Central memory CD4-positive, alpha-beta T cell (primary cell): ENCODE results near the gene HERPUD1.
"Not testable (repeated sequence)": the region's sequence is repeated elsewhere in the genome, so short reads cannot be mapped to it uniquely, and the experiment has no call there.

Source experiments
- DNase-seq: peaks from one replicate; pipeline ENCODE4 v3.0.0; 2022
- total RNA-seq, 3 experiments: gene quantifications; one replicate each; lab custom pipeline; 2026; lab: John Stamatoyannopoulos, UW

Gene HERPUD1
- 181 to 273 (median 238) reads per million in 3 experiments for total RNA-seq

GRCh38 chr16:56931892-56932720 lies at the start of gene HERPUD1:
Gene HERPUD1, plus strand, starts transcription at chr16:56932142. Its CDS starts 103 bp downstream, at chr16:56932245.
- DNase-seq = peak; percentile 99

- no peak for DNase-seq
Measured at GRCh38 chr16:56883586-56883985, 48.4 kb upstream of the HERPUD1 start.

GRCh38 chr16:56884026-56884582 lies 47.8 kb upstream of the HERPUD1 start:
- DNase-seq = no peak

GRCh38 chr16:56884929-56885328 lies 47.0 kb upstream of the HERPUD1 start:
- DNase-seq = not testable (repeated sequence)

GRCh38 chr16:56885446-56886162 lies 46.3 kb upstream of the HERPUD1 start:
- no peak for DNase-seq

GRCh38 chr16:56886296-56886695 lies 45.6 kb upstream of the HERPUD1 start:
- DNase-seq = no peak

GRCh38 chr16:56886826-56887225 lies 45.1 kb upstream of the HERPUD1 start:
- no peak for DNase-seq

- no peak for DNase-seq
Measured at GRCh38 chr16:56888806-56889205, 43.1 kb upstream of the HERPUD1 start.

- no peak for DNase-seq
Measured at GRCh38 chr16:56889206-56889605, 42.7 kb upstream of the HERPUD1 start.

- DNase-seq = no peak
Measured at GRCh38 chr16:56891685-56892084, 40.3 kb upstream of the HERPUD1 start.

GRCh38 chr16:56892705-56893104 lies 39.2 kb upstream of the HERPUD1 start:
- no peak for DNase-seq

GRCh38 chr16:56894331-56894917 lies 37.5 kb upstream of the HERPUD1 start:
- DNase-seq = no peak

GRCh38 chr16:56895813-56896212 lies 36.1 kb upstream of the HERPUD1 start:
- no peak for DNase-seq

GRCh38 chr16:56896244-56896643 lies 35.7 kb upstream of the HERPUD1 start:
- no peak for DNase-seq

GRCh38 chr16:56897026-56897799 lies 34.7 kb upstream of the HERPUD1 start:
- no peak for DNase-seq

GRCh38 chr16:56898847-56899246 lies 33.1 kb upstream of the HERPUD1 start:
- no peak for DNase-seq

GRCh38 chr16:56903866-56904265 lies 28.1 kb upstream of the HERPUD1 start:
- no peak for DNase-seq

GRCh38 chr16:56907401-56907800 lies 24.5 kb upstream of the HERPUD1 start:
- no peak for DNase-seq

- DNase-seq = no peak
Measured at GRCh38 chr16:56909527-56909979, 22.4 kb upstream of the HERPUD1 start.

- no peak for DNase-seq
Measured at GRCh38 chr16:56910112-56910511, 21.8 kb upstream of the HERPUD1 start.

GRCh38 chr16:56910654-56911539 lies 21.0 kb upstream of the HERPUD1 start:
- no peak for DNase-seq
